Posterior cingulate gyrus (tissue), 11 donors: Measurements from ENCODE around the gene RRP12.

Experiments
- DNase-seq, 10 donors: peaks; one replicate each; pipeline versions ENCODE4 v3.0.0 to v3.0.0-alpha.2; 2020 to 2021; ENCODE audit warnings: mixed read lengths in 3 of 10
- intact Hi-C: fragments of 100-400 bp; cut with DNase I; formaldehyde crosslinking; loops from one replicate; pipeline ENCODE4 v1.15.1; 2023

RRP12 gene

GRCh38 chr10:97341416-97341815, 59.7 kb downstream of the RRP12 start:
- intact Hi-C loops = no loop called here
- peak in 1 of 10 donors; percentile 3 for DNase-seq

GRCh38 chr10:97338041-97338440, 63.1 kb downstream of the RRP12 start:
- peak in 3 of 10 donors; percentile 24 to 68 (median 67) for DNase-seq
- intact Hi-C loops = no loop called here

- peak in 2 of 10 donors; percentile 70 to 76 for DNase-seq
- intact Hi-C loops = no loop called here
Observed at GRCh38 chr10:97336942-97337831, 64.0 kb downstream of the RRP12 start.

GRCh38 chr10:97336446-97336845, 64.7 kb downstream of the RRP12 start:
- intact Hi-C loops = no loop called here
- no peak for DNase-seq

- intact Hi-C loops = no loop called here
- no peak for DNase-seq
Observed at GRCh38 chr10:97336006-97336405, 65.1 kb downstream of the RRP12 start.

GRCh38 chr10:97335188-97335619, 65.9 kb downstream of the RRP12 start:
- intact Hi-C loops = no loop called here
- peak in 2 of 10 donors; percentile 67 to 76 for DNase-seq

GRCh38 chr10:97334370-97335175, 66.6 kb downstream of the RRP12 start, which contains the start of gene FRAT2:
TSS of gene FRAT2 (minus strand) at chr10:97334729. CDS start at chr10:97334572, 157 bp downstream.
- intact Hi-C loops = loop anchor here (1.0 to 5.0 kb wide), 2 partner anchors 15 to 42 kb away; partner anchors contain the start of genes ARHGAP19 and FRAT1
- DNase-seq = peak; percentile 82 to 98 (median 87)

- intact Hi-C loops = loop anchor here (1.0 to 5.0 kb wide), 3 partner anchors 14 to 55 kb away; partner anchors contain the start of genes ARHGAP19 and FRAT1
- DNase-seq = peak in 6 of 10 donors; percentile 23 to 89 (median 56)
Observed at GRCh38 chr10:97333601-97334369, 67.4 kb downstream of the RRP12 start.

- intact Hi-C loops = loop anchor here (2.0 to 5.0 kb wide), 2 partner anchors 41 to 54 kb away; partner anchors contain the start of gene ARHGAP19
- no peak for DNase-seq
Observed at GRCh38 chr10:97333351-97333600, 67.9 kb downstream of the RRP12 start.

GRCh38 chr10:97332591-97333350, 68.4 kb downstream of the RRP12 start:
- peak in 5 of 10 donors; percentile 47 to 94 (median 58) for DNase-seq
- intact Hi-C loops = loop anchor here (2.0 to 5.0 kb wide), 2 partner anchors 40 to 54 kb away; partner anchors contain the start of gene ARHGAP19

GRCh38 chr10:97331153-97331703, 69.9 kb downstream of the RRP12 start:
- DNase-seq = peak in 1 of 10 donors; percentile 35
- intact Hi-C loops = loop anchor here (5.0 kb wide), 1 partner anchor 39 kb away; the partner anchor contains the start of gene ARHGAP19

GRCh38 chr10:97329766-97330165, 71.4 kb downstream of the RRP12 start:
- intact Hi-C loops = loop anchor here (5.0 kb wide), 1 partner anchor 37 kb away; the partner anchor contains the start of gene ARHGAP19

GRCh38 chr10:97328646-97329453, 72.3 kb downstream of the RRP12 start:
- DNase-seq = peak in 1 of 10 donors; percentile 30
- intact Hi-C loops = no loop called here

More at GRCh38 chr10:97329766-97330165, 71.4 kb downstream of the RRP12 start:
- DNase-seq = no peak

GRCh38 chr10:97327348-97328294, 73.5 kb downstream of the RRP12 start:
- peak in 2 of 10 donors; percentile 7 to 18 for DNase-seq
- intact Hi-C loops = no loop called here

- peak in 2 of 10 donors; percentile 6 to 18 for DNase-seq
Observed at GRCh38 chr10:97325754-97326153, 75.4 kb downstream of the RRP12 start.

GRCh38 chr10:97323501-97323900, 77.6 kb downstream of the RRP12 start:
- intact Hi-C loops = no loop called here

More at GRCh38 chr10:97325754-97326153, 75.4 kb downstream of the RRP12 start:
- intact Hi-C loops = no loop called here

GRCh38 chr10:97321804-97322190, 79.3 kb downstream of the RRP12 start:
- peak in 3 of 10 donors; percentile 24 to 72 (median 30) for DNase-seq

More at GRCh38 chr10:97323501-97323900, 77.6 kb downstream of the RRP12 start:
- peak in 1 of 10 donors; percentile 35 for DNase-seq

More at GRCh38 chr10:97321804-97322190, 79.3 kb downstream of the RRP12 start:
- intact Hi-C loops = no loop called here
